GM23338 (cell line): ENCODE measurements around the gene MED12L. TPM values are rescaled to one million over a fixed set of nuclear protein-coding genes. Genes with fewer than 3 reads are reported as not detected.

ENCODE experiments used
- ATAC-seq: fragments of 200-7000 bp; cut with Tn5 transposase; 3 replicates; pipeline ENCODE4 v1.9.1; 2020
- DNase-seq: peaks from one replicate; pipeline ENCODE4 v3.0.0-alpha.2; 2015; ENCODE audit warnings: low spot score
- H2AFZ ChIP-seq: fragments of 200-600 bp; sonication (generic); 2 replicates; pipeline ENCODE4 v1.8.0; 2016; ENCODE audit warnings: antibody characterized with exemption, mild to moderate bottlenecking, moderate library complexity
- H3F3A ChIP-seq: fragments of 200-600 bp; sonication (generic); replicated peaks from 2 replicates; pipeline ENCODE4 v1.8.0; 2017; ENCODE audit warnings: antibody characterized with exemption, mixed run types, low read depth
- H3K27ac ChIP-seq: fragments of 200-600 bp; sonication (generic); 2 replicates; pipeline ENCODE4 v1.6.1; 2016; ENCODE audit warnings: low read depth
- H3K27me3 ChIP-seq: fragments of 200-600 bp; sonication (generic); 2 replicates; pipeline ENCODE4 v1.8.0; 2016; ENCODE audit warnings: mild to moderate bottlenecking, mixed run types, moderate library complexity; ENCODE audit not compliant: insufficient read depth
- H3K36me3 ChIP-seq: fragments of 200-600 bp; sonication (generic); 2 replicates; pipeline ENCODE4 v1.8.0; 2016; ENCODE audit warnings: mild to moderate bottlenecking; ENCODE audit not compliant: insufficient read depth
- H3K4me1 ChIP-seq: fragments of 200-600 bp; sonication (generic); 2 replicates; pipeline ENCODE4 v1.8.0; 2016; ENCODE audit warnings: mild to moderate bottlenecking, moderate library complexity; ENCODE audit not compliant: insufficient read depth
- H3K4me2 ChIP-seq: fragments of 200-600 bp; sonication (generic); 2 replicates; pipeline ENCODE4 v1.7.1; 2017; ENCODE audit warnings: mixed run types
- H3K4me3 ChIP-seq: fragments of 200-600 bp; sonication (generic); 2 replicates; pipeline ENCODE4 v1.6.1; 2016; ENCODE audit warnings: mixed run types
- H3K79me2 ChIP-seq: fragments of 200-600 bp; sonication (generic); replicated peaks from 2 replicates; pipeline ENCODE4 v1.8.0; 2017; ENCODE audit warnings: mild to moderate bottlenecking; ENCODE audit not compliant: insufficient read depth
- H3K9me2 ChIP-seq: fragments of 200-600 bp; sonication (generic); 2 replicates; pipeline ENCODE4 v1.8.0; 2017; ENCODE audit not compliant: insufficient read depth
- H4K20me1 ChIP-seq: fragments of 200-600 bp; sonication (generic); replicated peaks from 2 replicates; pipeline ENCODE4 v1.8.0; 2017; ENCODE audit warnings: mild to moderate bottlenecking; ENCODE audit not compliant: insufficient read depth
- H3K27ac Mint-ChIP-seq: 2 replicates; pipeline ENCODE4 v1.8.0; 2020; ENCODE audit warnings: inconsistent platforms, mild to moderate bottlenecking, moderate library complexity, mixed read lengths
- H3K27me3 Mint-ChIP-seq: 3 replicates; pipeline ENCODE4 v1.8.0; 2022; ENCODE audit warnings: low read depth, mild to moderate bottlenecking, moderate library complexity, mixed read lengths, inconsistent platforms; ENCODE audit not compliant: insufficient read depth, poor library complexity
- H3K36me3 Mint-ChIP-seq: 3 replicates; pipeline ENCODE4 v1.8.0; 2021; ENCODE audit warnings: low read depth, mild to moderate bottlenecking, inconsistent platforms, moderate library complexity, mixed read lengths
- H3K4me1 Mint-ChIP-seq: 3 replicates; pipeline ENCODE4 v1.8.0; 2020; ENCODE audit warnings: mild to moderate bottlenecking, inconsistent platforms, mixed read lengths
- H3K4me3 Mint-ChIP-seq: 3 replicates; pipeline ENCODE4 v1.8.0; 2021; ENCODE audit warnings: moderate library complexity, mild to moderate bottlenecking, inconsistent platforms, mixed read lengths
- H3K9me3 Mint-ChIP-seq: 3 replicates; pipeline ENCODE4 v1.8.0; 2020; ENCODE audit warnings: moderate library complexity, mild to moderate bottlenecking, inconsistent platforms, mixed read lengths
- CREB1 ChIP-seq: fragments of 250-450 bp; sonication (Bioruptor Pico); IDR thresholded peaks from 2 replicates; pipeline ENCODE4 v1.5.0; 2020; ENCODE audit warnings: low read depth, mild to moderate bottlenecking, moderate library complexity
- EZH2 ChIP-seq: fragments of 200-600 bp; sonication (generic); IDR thresholded peaks from one replicate; pipeline ENCODE4 v1.8.0; 2017; ENCODE audit warnings: antibody characterized with exemption, mild to moderate bottlenecking, low read depth; ENCODE audit not compliant: unreplicated experiment
- EZH2phosphoT487 ChIP-seq: fragments of 200-600 bp; sonication (generic); IDR thresholded peaks from one replicate; pipeline ENCODE4 v1.8.1; 2018; ENCODE audit warnings: antibody characterized with exemption; ENCODE audit not compliant: unreplicated experiment
- JUNB ChIP-seq: IDR thresholded peaks from one replicate; pipeline ENCODE4 v1.6.1; 2016; ENCODE audit warnings: antibody characterized with exemption; ENCODE audit not compliant: unreplicated experiment
- NANOG ChIP-seq: IDR thresholded peaks from 2 replicates; pipeline ENCODE4 v1.6.1; 2016; ENCODE audit warnings: antibody characterized with exemption, borderline replicate concordance
- POLR2AphosphoS5 ChIP-seq: IDR thresholded peaks from 2 replicates; pipeline ENCODE4 v1.6.1; 2016; ENCODE audit warnings: antibody characterized with exemption, low read depth
- STAT1 ChIP-seq: IDR thresholded peaks from one replicate; pipeline ENCODE4 v1.6.1; 2016; ENCODE audit warnings: antibody characterized with exemption; ENCODE audit not compliant: unreplicated experiment
- ZNF331 ChIP-seq: fragments of 250-450 bp; sonication (Bioruptor Pico); IDR thresholded peaks from 2 replicates; pipeline ENCODE4 v1.5.0; 2020; ENCODE audit warnings: low read depth, mild to moderate bottlenecking, moderate library complexity
- polyA plus RNA-seq: library from polyadenylated mRNA; unstranded; fragments of >200 nt; fragmentation: Nextera tagmentation; extraction: Ambion mirVana; gene quantifications from 2 replicates; pipeline ENCODE4 v1.2.1, GENCODE V29; 2016
- total RNA-seq: library from RNA; depleted of rRNA; stranded (reverse); fragments of >200 nt; shearing (Covaris generic); gene quantifications from 2 replicates; pipeline ENCODE4 v1.2.3, GENCODE V29; 2014
- TF ChIP-seq, protein P1 (sequence below): IDR thresholded peaks from one replicate; pipeline ENCODE4 v1.6.1; 2018; ENCODE audit warnings: antibody characterized with exemption; ENCODE audit not compliant: unreplicated experiment
- TF ChIP-seq, protein P2 (sequence below): fragments of 250-450 bp; sonication (Bioruptor Pico); IDR thresholded peaks from 2 replicates; pipeline ENCODE4 v1.5.0; 2020; ENCODE audit warnings: mild to moderate bottlenecking, moderate library complexity

MED12L gene
- total and polyA plus RNA-seq, 2 experiments from 2014 or later, result 5.7 to 25.0 TPM

DNA sequence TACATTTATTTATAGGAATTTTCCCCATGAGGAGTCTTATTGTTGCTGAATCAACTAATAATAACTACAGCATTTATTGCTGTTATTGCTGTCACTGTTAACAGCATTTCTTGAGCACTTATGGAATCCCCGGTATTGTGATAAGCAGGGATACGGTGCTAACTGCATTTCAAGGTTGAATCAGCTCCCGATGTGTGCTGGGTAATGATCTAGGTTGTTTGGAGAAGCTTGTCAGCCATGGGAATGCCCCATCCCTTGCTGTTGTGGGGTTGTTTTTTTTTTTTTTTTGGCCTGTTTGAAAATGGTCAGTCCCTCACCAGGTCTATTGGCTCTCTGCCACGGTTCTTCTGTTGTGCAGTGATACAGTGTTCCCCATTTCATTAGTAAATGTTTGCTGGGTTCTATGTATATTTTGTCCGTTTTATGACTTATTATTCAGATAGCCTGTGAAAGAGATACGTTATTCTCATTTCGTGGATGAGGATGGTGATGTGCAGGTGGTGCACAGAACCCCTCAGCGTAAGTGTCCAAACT, 48.5 kb downstream of the MED12L start:
- no peak for ATAC-seq
- TF ChIP-seq JUNB (no peak), NANOG (no peak), ZNF331 (CRISPR knock-in tag) (no peak)
- peaks cover 4% of the 10 kb centered on the region; the same call in 2 of the 3 replicates for H3K4me1 Mint-ChIP-seq
- H3K4me1 ChIP-seq, result no peaks in the 10 kb centered on the region
- H3K4me2 ChIP-seq, result no peak overlapping the region
- DNase-seq, result no peak
- H3K4me3 ChIP-seq, result no peak overlapping the region
- 0 out of 2 replicates have a peak, but pooled peaks cover 3% of the 10 kb centered on the region for H3K79me2 ChIP-seq
- H2AFZ ChIP-seq, result no peak overlapping the region
- peaks cover 4% of the 10 kb centered on the region for H3K27me3 Mint-ChIP-seq
- no peaks in the 10 kb centered on the region for H4K20me1 ChIP-seq
- no peak overlapping the region for H3K27ac ChIP-seq
- H3F3A ChIP-seq, result no peaks in the 10 kb centered on the region
- peaks cover 39% of the 10 kb centered on the region for H3K36me3 Mint-ChIP-seq
- no peak overlapping the region for H3K27ac Mint-ChIP-seq
- H3K4me3 Mint-ChIP-seq, result no peak overlapping the region
- H3K9me3 Mint-ChIP-seq, result peaks cover 16% of the 10 kb centered on the region; the same call in 2 of the 3 replicates
- H3K36me3 ChIP-seq, result 0 out of 2 replicates have a peak, but pooled peaks cover 8% of the 10 kb centered on the region
- no peaks in the 10 kb centered on the region for H3K27me3 ChIP-seq
- H3K9me2 ChIP-seq, result no peaks in the 10 kb centered on the region

DNA sequence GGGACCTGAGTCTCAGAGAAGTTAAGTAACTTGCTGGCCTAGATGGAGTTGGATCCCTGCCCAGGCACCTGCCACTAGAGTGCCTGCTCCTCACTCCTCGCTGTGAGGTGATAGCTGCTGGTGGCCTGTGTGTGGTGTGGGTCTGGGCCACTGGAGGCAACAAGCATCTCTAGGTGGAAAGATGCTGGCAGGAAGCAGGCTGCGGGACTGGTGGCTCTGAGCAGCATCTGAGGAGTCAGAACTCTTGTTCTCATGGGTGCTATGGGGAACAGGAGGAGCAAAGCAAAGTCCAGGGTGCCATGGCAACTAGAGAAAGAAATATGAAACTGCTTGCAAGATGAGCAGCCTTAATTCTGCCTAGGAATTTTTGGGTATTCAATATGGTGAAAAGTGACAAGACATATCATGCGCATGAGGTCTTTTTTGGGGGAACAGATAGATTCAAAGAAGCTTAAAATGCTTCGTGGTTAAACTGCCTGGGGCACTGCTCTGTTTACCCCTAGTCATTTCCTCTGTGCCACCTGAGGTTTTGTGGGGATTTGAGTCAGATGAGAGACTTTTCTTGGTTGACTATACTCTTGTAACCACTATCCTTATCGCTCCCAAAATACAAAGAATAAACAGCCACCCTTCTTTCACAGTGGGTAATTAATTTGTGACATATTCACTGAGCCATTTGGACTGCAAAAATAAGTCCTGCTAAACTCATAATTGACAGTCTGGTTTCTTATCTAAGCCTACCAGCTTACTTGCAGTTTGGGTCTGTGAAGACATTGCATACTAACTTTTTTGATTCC, 50.3 kb downstream of the MED12L start:
- ATAC-seq, result no peak; the same call in 2 of the 3 replicates
- H3K4me1 ChIP-seq, result no peaks in the 10 kb centered on the region
- no peaks in the 10 kb centered on the region for H3K9me2 ChIP-seq
- Mint-ChIP-seq H3K4me3 (no peak overlapping the region), H3K27me3 (peaks cover 4% of the 10 kb centered on the region), H3K36me3 (peaks cover 35% of the 10 kb centered on the region), H3K27ac (no peak overlapping the region), H3K4me1 (peaks cover 4% of the 10 kb centered on the region; the same call in 2 of the 3 replicates), H3K9me3 (peaks cover 17% of the 10 kb centered on the region; the same call in 2 of the 3 replicates)
- H3K36me3 ChIP-seq, result 0 out of 2 replicates have a peak, but pooled peaks cover 8% of the 10 kb centered on the region
- no peak for DNase-seq
- H3F3A ChIP-seq, result no peaks in the 10 kb centered on the region
- 0 out of 2 replicates have a peak, but pooled peaks cover 3% of the 10 kb centered on the region for H3K79me2 ChIP-seq
- H2AFZ ChIP-seq, result no peak overlapping the region
- H3K4me3 ChIP-seq, result no peak overlapping the region
- 0 out of 2 replicates have a peak overlapping the region, but pooled peaks have one; percentile 22 for H3K27ac ChIP-seq
- no peaks in the 10 kb centered on the region for H4K20me1 ChIP-seq
- H3K4me2 ChIP-seq, result no peak overlapping the region
- H3K27me3 ChIP-seq, result no peaks in the 10 kb centered on the region
- TF ChIP-seq, protein P1, sequence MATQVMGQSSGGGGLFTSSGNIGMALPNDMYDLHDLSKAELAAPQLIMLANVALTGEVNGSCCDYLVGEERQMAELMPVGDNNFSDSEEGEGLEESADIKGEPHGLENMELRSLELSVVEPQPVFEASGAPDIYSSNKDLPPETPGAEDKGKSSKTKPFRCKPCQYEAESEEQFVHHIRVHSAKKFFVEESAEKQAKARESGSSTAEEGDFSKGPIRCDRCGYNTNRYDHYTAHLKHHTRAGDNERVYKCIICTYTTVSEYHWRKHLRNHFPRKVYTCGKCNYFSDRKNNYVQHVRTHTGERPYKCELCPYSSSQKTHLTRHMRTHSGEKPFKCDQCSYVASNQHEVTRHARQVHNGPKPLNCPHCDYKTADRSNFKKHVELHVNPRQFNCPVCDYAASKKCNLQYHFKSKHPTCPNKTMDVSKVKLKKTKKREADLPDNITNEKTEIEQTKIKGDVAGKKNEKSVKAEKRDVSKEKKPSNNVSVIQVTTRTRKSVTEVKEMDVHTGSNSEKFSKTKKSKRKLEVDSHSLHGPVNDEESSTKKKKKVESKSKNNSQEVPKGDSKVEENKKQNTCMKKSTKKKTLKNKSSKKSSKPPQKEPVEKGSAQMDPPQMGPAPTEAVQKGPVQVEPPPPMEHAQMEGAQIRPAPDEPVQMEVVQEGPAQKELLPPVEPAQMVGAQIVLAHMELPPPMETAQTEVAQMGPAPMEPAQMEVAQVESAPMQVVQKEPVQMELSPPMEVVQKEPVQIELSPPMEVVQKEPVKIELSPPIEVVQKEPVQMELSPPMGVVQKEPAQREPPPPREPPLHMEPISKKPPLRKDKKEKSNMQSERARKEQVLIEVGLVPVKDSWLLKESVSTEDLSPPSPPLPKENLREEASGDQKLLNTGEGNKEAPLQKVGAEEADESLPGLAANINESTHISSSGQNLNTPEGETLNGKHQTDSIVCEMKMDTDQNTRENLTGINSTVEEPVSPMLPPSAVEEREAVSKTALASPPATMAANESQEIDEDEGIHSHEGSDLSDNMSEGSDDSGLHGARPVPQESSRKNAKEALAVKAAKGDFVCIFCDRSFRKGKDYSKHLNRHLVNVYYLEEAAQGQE, result no peak
- TF ChIP-seq, protein P2, sequence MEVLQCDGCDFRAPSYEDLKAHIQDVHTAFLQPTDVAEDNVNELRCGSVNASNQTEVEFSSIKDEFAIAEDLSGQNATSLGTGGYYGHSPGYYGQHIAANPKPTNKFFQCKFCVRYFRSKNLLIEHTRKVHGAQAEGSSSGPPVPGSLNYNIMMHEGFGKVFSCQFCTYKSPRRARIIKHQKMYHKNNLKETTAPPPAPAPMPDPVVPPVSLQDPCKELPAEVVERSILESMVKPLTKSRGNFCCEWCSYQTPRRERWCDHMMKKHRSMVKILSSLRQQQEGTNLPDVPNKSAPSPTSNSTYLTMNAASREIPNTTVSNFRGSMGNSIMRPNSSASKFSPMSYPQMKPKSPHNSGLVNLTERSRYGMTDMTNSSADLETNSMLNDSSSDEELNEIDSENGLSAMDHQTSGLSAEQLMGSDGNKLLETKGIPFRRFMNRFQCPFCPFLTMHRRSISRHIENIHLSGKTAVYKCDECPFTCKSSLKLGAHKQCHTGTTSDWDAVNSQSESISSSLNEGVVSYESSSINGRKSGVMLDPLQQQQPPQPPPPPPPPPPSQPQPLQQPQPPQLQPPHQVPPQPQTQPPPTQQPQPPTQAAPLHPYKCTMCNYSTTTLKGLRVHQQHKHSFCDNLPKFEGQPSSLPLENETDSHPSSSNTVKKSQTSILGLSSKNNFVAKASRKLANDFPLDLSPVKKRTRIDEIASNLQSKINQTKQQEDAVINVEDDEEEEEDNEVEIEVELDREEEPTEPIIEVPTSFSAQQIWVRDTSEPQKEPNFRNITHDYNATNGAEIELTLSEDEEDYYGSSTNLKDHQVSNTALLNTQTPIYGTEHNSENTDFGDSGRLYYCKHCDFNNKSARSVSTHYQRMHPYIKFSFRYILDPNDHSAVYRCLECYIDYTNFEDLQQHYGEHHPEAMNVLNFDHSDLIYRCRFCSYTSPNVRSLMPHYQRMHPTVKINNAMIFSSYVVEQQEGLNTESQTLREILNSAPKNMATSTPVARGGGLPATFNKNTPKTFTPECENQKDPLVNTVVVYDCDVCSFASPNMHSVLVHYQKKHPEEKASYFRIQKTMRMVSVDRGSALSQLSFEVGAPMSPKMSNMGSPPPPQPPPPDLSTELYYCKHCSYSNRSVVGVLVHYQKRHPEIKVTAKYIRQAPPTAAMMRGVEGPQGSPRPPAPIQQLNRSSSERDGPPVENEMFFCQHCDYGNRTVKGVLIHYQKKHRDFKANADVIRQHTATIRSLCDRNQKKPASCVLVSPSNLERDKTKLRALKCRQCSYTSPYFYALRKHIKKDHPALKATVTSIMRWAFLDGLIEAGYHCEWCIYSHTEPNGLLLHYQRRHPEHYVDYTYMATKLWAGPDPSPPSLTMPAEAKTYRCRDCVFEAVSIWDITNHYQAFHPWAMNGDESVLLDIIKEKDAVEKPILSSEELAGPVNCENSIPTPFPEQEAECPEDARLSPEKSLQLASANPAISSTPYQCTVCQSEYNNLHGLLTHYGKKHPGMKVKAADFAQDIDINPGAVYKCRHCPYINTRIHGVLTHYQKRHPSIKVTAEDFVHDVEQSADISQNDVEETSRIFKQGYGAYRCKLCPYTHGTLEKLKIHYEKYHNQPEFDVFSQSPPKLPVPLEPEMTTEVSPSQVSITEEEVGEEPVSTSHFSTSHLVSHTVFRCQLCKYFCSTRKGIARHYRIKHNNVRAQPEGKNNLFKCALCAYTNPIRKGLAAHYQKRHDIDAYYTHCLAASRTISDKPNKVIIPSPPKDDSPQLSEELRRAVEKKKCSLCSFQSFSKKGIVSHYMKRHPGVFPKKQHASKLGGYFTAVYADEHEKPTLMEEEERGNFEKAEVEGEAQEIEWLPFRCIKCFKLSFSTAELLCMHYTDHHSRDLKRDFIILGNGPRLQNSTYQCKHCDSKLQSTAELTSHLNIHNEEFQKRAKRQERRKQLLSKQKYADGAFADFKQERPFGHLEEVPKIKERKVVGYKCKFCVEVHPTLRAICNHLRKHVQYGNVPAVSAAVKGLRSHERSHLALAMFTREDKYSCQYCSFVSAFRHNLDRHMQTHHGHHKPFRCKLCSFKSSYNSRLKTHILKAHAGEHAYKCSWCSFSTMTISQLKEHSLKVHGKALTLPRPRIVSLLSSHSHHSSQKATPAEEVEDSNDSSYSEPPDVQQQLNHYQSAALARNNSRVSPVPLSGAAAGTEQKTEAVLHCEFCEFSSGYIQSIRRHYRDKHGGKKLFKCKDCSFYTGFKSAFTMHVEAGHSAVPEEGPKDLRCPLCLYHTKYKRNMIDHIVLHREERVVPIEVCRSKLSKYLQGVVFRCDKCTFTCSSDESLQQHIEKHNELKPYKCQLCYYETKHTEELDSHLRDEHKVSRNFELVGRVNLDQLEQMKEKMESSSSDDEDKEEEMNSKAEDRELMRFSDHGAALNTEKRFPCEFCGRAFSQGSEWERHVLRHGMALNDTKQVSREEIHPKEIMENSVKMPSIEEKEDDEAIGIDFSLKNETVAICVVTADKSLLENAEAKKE (CRISPR knock-in tag), result no peak
- TF ChIP-seq EZH2 (no peak), CREB1 (CRISPR knock-in tag) (no peak), JUNB (no peak), EZH2phosphoT487 (no peak), STAT1 (no peak), POLR2AphosphoS5 (no peak)
